ENCODE measurements around the gene KCNMB1.

DNA sequence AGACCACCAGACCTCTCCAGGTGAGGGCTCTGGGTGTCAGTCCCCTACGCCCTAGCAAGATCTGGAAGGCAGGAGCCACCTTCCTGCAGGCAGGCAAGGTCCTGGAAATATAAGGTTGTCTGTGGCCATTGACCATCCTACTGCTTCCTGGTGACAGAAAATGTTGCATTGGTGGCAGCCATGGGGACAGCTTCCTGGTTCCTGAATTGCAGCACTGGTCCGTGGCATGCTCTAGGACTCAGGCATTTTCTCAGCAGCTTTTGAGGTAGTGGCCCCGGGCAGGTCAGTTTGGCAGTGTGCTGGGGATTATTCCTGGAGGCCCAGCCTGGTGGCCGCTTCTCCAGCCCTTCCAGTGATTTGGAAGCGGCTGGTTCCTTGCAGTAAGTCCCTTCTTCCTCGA lies 36.6 kb upstream of the KCNMB1 start:
- TF ChIP-seq CTCF (IDR thresholded peaks at IDR 0.05; ENCODE audit: insufficient read depth, low read length, poor library complexity, severe bottlenecking): no peak
- TF ChIP-seq EZH2phosphoT487 (conservative IDR thresholded peaks at IDR 0.05; ENCODE audit: low read length): no peak

Measured in SU-DHL-6 (cell line).